Fibroblast of pulmonary artery (primary cell): ENCODE results near the gene ZNF581.

Experiments
- DNase-seq: peaks from one replicate; pipeline ENCODE4 v3.0.0-alpha.2; 2010; ENCODE audit warnings: low read depth
- H3K4me3 ChIP-seq: replicated peaks from 2 replicates; pipeline ENCODE4 v1.5.1; 2011; ENCODE audit warnings: low read depth, mild to moderate bottlenecking, control low read depth, low read length, moderate library complexity
- TF ChIP-seq, protein P1 (sequence below): IDR thresholded peaks from 2 replicates; pipeline ENCODE4 v1.5.1; 2011; ENCODE audit warnings: mild to moderate bottlenecking, control low read depth, low read length, inconsistent platforms; ENCODE audit errors: missing control alignments

Gene ZNF581

DNA sequence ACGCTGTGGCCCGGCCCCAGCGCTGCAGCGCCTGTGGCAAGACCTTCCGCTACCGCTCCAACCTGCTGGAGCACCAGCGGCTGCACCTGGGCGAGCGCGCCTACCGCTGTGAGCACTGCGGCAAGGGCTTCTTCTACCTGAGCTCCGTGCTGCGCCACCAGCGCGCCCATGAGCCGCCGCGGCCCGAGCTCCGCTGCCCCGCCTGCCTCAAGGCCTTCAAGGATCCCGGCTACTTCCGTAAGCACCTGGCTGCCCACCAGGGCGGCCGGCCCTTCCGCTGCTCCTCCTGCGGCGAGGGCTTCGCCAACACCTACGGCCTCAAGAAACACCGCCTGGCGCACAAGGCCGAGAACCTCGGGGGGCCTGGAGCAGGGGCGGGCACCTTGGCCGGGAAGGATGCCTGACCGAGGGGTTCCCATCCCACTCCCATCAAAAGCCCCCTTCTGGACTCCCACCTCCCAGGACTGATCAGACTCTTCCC, 27.0 kb upstream of the ZNF581 start:
- H3K4me3 ChIP-seq: no peak overlapping the region
- TF ChIP-seq, protein P1, sequence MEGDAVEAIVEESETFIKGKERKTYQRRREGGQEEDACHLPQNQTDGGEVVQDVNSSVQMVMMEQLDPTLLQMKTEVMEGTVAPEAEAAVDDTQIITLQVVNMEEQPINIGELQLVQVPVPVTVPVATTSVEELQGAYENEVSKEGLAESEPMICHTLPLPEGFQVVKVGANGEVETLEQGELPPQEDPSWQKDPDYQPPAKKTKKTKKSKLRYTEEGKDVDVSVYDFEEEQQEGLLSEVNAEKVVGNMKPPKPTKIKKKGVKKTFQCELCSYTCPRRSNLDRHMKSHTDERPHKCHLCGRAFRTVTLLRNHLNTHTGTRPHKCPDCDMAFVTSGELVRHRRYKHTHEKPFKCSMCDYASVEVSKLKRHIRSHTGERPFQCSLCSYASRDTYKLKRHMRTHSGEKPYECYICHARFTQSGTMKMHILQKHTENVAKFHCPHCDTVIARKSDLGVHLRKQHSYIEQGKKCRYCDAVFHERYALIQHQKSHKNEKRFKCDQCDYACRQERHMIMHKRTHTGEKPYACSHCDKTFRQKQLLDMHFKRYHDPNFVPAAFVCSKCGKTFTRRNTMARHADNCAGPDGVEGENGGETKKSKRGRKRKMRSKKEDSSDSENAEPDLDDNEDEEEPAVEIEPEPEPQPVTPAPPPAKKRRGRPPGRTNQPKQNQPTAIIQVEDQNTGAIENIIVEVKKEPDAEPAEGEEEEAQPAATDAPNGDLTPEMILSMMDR: no peak
- no peak for DNase-seq

DNA sequence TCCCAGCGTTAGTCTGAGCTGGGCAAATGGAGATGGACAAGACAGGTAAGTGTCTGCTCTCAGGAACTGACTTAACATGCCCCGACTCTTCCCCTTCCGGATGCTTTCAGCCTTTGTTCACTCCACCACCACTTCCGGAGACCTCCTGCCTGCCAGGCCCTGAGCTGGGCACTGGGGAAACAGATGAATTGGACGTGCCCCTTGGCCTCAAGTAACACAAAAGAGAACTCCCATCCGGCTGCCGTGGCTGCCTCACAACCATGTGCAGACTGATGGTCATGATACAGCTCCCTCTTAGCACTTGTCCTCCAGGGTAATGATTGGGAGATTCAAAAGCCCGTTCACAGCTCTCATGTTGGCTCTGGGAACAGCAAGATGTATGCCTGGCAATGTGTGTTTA, 26.0 kb upstream of the ZNF581 start:
- TF ChIP-seq, protein P1: no peak
- no peak overlapping the region for H3K4me3 ChIP-seq
- no peak for DNase-seq

DNA sequence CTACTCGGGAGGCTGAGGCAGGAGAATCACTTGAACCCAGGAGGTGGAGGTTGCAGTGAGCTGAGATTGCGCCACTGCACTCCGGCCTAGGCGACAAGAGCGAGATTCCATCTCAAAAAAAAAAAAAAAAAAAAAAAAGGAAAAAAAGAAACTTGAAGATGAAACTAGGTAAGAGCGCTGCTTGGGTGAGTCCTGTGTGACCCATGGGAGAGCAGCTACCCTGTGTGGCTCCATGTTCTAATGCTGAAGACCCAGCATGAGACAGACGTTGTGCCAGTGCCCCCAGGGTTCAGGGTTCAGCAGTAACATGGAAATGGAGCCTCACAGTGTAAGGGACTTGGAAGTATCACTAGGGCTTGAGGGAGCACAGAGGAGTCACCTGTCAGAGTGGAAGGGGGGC, 25.0 kb upstream of the ZNF581 start:
- TF ChIP-seq, protein P1: no peak
- no peak for DNase-seq
- H3K4me3 ChIP-seq: no peak overlapping the region

DNA sequence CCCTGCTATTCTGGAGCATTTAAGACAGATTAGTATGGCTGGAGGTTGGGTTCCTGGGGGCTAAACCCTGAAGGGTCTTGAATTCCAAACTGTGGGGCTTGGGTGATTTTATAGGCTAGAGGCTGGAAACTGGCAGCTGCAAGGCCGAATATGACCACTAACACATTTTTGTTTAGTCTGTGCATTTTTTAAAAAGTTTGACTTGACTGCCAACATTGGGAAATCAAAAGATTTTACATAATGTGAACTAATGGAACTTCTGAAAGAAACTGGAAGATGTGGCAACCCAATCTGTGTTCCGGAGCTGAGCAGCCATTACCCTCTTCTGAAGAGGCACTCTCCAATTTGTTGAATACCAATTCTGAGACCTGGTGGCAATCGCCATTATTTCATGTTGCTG, 24.2 kb upstream of the ZNF581 start:
- TF ChIP-seq, protein P1: no peak
- DNase-seq: no peak
- no peak overlapping the region for H3K4me3 ChIP-seq

DNA sequence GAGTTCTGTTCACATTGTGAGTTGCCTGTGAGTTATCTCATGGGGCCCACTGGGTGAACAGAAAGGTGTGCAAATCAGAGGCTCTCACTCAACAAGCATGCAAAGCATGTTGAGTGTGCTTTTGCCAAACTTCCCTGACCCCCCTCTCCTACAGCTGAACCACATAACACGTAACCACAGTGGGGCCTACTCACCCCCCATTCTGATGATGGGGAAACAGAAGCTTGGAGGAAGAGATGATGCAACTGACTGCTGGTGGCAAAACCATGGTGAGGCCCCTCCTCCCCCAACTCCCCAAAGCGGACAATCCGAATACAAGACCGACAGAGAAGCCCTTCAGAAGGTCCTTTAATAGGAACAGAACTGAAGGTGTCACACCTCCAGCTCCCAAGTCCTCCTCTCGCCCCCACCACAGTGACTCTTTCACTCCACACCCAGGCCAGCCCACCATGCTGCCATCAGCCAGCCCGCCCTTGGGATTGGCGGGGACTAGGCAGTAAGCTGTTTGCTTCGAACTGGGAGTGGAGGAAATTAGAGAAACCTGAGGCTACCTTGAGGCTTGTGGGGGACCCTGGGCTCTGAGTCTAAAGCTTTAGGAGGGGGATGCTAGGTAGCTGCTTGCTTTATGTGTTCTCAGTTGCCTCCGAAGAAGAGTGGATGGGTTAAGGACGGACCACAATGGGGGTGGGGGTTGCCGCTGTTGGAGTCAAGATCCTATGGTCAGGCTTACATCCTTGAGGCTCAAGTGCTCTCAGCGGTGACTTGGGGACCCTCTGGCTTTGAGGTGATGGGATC, 22.8 kb upstream of the ZNF581 start:
- H3K4me3 ChIP-seq: no peak overlapping the region
- TF ChIP-seq, protein P1: no peak
- no peak for DNase-seq

DNA sequence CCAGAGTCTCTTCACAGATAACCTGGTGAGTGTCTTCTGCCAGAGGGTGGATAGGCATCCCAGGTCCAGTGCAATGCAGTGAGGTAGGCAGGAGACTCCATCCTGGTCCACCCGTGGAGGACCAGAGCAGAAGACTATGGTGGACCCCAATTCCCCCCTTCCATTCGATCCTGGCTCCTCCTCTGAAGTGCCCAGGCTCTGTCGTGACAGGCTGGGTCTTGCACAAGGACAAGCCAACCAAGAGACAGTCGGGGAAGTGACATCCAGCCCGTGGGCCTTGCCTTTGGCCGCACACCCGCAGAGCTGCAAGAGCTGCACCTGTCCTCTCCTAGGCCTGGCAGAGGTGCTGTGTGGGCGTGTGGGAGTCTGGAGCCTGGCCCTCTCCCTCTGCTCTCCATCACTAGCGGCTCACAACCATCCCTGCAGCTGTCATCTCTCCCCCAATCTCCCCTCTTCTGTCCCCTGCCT, 22.2 kb upstream of the ZNF581 start:
- H3K4me3 ChIP-seq: no peak overlapping the region
- DNase-seq: no peak
- TF ChIP-seq, protein P1: no peak
